Testis (tissue), 2 donors: ENCODE data around the gene ZSCAN22.

ENCODE experiments used
- CTCF ChIP-seq, 3 experiments: fragments of 450-650 bp in 2 of 3; fragments of 200-600 bp in 1 of 3; sonication (generic) in 1 of 3; IDR thresholded peaks; one replicate each; pipeline ENCODE4 v1.5.1; 2016 to 2019; ENCODE audit warnings: antibody characterized with exemption in 3 of 3, mild to moderate bottlenecking in 2 of 3, moderate library complexity in 1 of 3
- POLR2A ChIP-seq: fragments of 450-650 bp; IDR thresholded peaks from one replicate; pipeline ENCODE4 v1.6.1; 2017; ENCODE audit warnings: antibody characterized with exemption, mild to moderate bottlenecking, moderate library complexity

- TF ChIP-seq CTCF (IDR thresholded peaks at IDR 0.05) (no peak), POLR2A (no peak)
These were observed 18.8 kb downstream of the ZSCAN22 start for GRCh38 chr19:58345558-58345957.
